ENCODE results near the gene GRK3. TPM values are rescaled to one million over a fixed set of nuclear protein-coding genes. Genes with fewer than 3 reads are reported as not detected.

The GRK3 gene
- total and polyA plus RNA-seq, 2 of the 4 experiments (the other 2 are of a cell fraction): 0.58 to 1.6 TPM

- Histone ChIP-seq H4K20me1 (ENCODE audit: insufficient read depth, low read length) (no peaks in the 10 kb centered on the region), H2BK15ac (ENCODE audit: low read depth, low read length) (no peak overlapping the region), H3K14ac (replicated peaks; ENCODE audit: low read depth, low read length) (no peak overlapping the region), H3K4me2 (ENCODE audit: low read depth, low read length) (no peak overlapping the region), H3K4ac (ENCODE audit: low read depth, low read length) (no peak overlapping the region), H3K4me1 (ENCODE audit: control insufficient read depth, insufficient read depth, low read length) (no peaks in the 10 kb centered on the region), H3K18ac (ENCODE audit: low read depth, low read length) (no peak overlapping the region), H4K5ac (ENCODE audit: low read depth, low read length) (no peak overlapping the region), H3K4me3 (ENCODE audit: insufficient read depth, low read depth, low read length) (no peak overlapping the region), H3K9ac (ENCODE audit: low read depth, low read length) (no peak overlapping the region), H3K56ac (ENCODE audit: extremely low read depth, insufficient read depth, low read length) (no peak overlapping the region), H2AK9ac (replicated peaks; ENCODE audit: low read depth, low read length, poor library complexity) (no peak overlapping the region), H3K79me1 (ENCODE audit: low read depth in 1 of 2, low read length in 2 of 2) (no peaks in the 10 kb centered on the region), H3K9me3 (ENCODE audit: control insufficient read depth, insufficient read depth, low read length) (no peaks in the 10 kb centered on the region), H3K9me1 (ENCODE audit: insufficient read depth, low read length) (no peaks in the 10 kb centered on the region), H3K36me3 (ENCODE audit: control insufficient read depth, insufficient read depth, low read length) (no peaks in the 10 kb centered on the region), H2BK5ac (ENCODE audit: low read depth, low read length, poor library complexity, severe bottlenecking) (no peak overlapping the region), H2BK120ac (ENCODE audit: low read depth, low read length) (no peak overlapping the region), H3K27ac (ENCODE audit: insufficient read depth, low read length) (no peak overlapping the region), H3K23ac (ENCODE audit: low read depth, low read length) (no peak overlapping the region), H2AK5ac (ENCODE audit: low read depth, low read length) (no peak overlapping the region), H2BK20ac (ENCODE audit: low read depth, low read length) (no peak overlapping the region), H4K91ac (ENCODE audit: insufficient read depth, low read depth, low read length) (no peak overlapping the region), H2AFZ (replicated peaks; ENCODE audit: low read length, poor library complexity) (no peak overlapping the region), H3K27me3 (ENCODE audit: control insufficient read depth, insufficient read depth, low read length) (no peaks in the 10 kb centered on the region), H4K8ac (ENCODE audit: low read depth in 2 of 2, low read length in 2 of 2) (no peak overlapping the region)
- intact Hi-C loops (cut with micrococcal nuclease): no loop called here
- no TSS peak for BruUV-seq (replicated peaks)
- DNase-seq (no peak), ATAC-seq (ENCODE audit: low read depth) (no peak)
- ChIA-PET CTCF (no interaction called here), POLR2A (ENCODE audit: unreplicated experiment) (no interaction called here)
- in situ Hi-C loops (cut with MboI; ENCODE audit: low sequenced_read_pairs): no loop called here
- dilution Hi-C loops (cut with HindIII; ENCODE audit: low sequenced_read_pairs, unreplicated experiment): no loop called here
- WGBS, 2 experiments (ENCODE audit: extremely low coverage in 2 of 2, insufficient read length in 1 of 2): 100% methylated on average over 1 of the region's 2 CpGs; no CpG with 5 or more reads in 1 of the 2 experiments
- TF ChIP-seq USF2 (IDR thresholded peaks at IDR 0.05; ENCODE audit: low read depth, low read length) (no peak), FOS (IDR thresholded peaks at IDR 0.05; ENCODE audit: low read depth, low read length) (no peak), MAFK (IDR thresholded peaks at IDR 0.05; ENCODE audit: low read depth, low read length) (no peak), CHD1 (IDR thresholded peaks at IDR 0.05; ENCODE audit: low read depth, low read length) (no peak), RAD21 (IDR thresholded peaks at IDR 0.05; ENCODE audit: low read length) (no peak), RCOR1 (IDR thresholded peaks at IDR 0.05; ENCODE audit: insufficient replicate concordance, low read length) (no peak), BHLHE40 (IDR thresholded peaks at IDR 0.05; ENCODE audit: low read depth, low read length) (no peak), CEBPB (IDR thresholded peaks at IDR 0.05; ENCODE audit: low read depth, low read length) (no peak), POLR2A (IDR thresholded peaks at IDR 0.05; ENCODE audit: low read depth, low read length) (no peak), MAZ (IDR thresholded peaks at IDR 0.05; ENCODE audit: borderline replicate concordance, low read depth, low read length) (no peak), CTCF (conservative IDR thresholded peaks at IDR 0.05; ENCODE audit: low read depth, low read length) (no peak), SMC3 (IDR thresholded peaks at IDR 0.05; ENCODE audit: low read depth, low read length) (no peak), MXI1 (IDR thresholded peaks at IDR 0.05; ENCODE audit: borderline replicate concordance, low read depth, low read length) (no peak), RFX5 (IDR thresholded peaks at IDR 0.05; ENCODE audit: low read depth, low read length) (no peak), NFE2L2 (IDR thresholded peaks at IDR 0.05; ENCODE audit: low read depth, low read length) (no peak), ELK1 (IDR thresholded peaks at IDR 0.05; ENCODE audit: borderline replicate concordance, low read depth, low read length) (no peak)
These were observed 77.2 kb downstream of the GRK3 start for GRCh38 chr22:25641650-25642049.

Data from IMR-90 (cell line).